AG09319 (cell line): ENCODE data around the gene CD93.

Experiments
- DNase-seq: peaks from one replicate; pipeline ENCODE4 v3.0.0-alpha.2; 2010; ENCODE audit warnings: low read depth; ENCODE audit errors: extremely low read depth
- CTCF ChIP-seq: IDR thresholded peaks from 2 replicates; pipeline ENCODE4 v1.5.1; 2011; ENCODE audit warnings: low read depth, mild to moderate bottlenecking, inconsistent platforms, low read length, moderate library complexity

The CD93 gene

GRCh38 chr20:23063581-23063980 lies 22.5 kb downstream of the CD93 start:
- no peak for DNase-seq
- no peak for TF ChIP-seq CTCF

GRCh38 chr20:23063168-23063567 lies 23.0 kb downstream of the CD93 start:
- DNase-seq: no peak
- TF ChIP-seq CTCF: no peak

DNA sequence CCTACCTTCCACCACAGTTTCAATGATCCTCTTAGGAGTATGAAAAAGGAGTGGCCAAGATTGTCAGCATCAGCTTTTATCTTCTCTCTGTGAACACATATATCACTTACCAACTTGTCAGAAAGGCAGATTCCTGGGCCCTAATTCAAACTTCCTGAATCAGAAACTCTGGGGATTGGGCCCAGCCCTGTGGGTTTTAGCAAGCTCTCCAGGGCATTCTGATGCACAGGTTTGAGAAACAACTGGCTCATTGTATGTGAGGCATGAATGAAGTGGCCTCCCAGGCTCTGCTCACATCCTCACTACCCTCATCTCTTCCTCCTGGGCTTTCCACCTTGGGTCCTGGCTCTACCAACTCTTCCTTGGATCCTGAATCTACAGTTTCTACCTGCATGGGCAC lies 23.5 kb downstream of the CD93 start:
- no peak for TF ChIP-seq CTCF
- no peak for DNase-seq

GRCh38 chr20:23061734-23062561 lies 24.2 kb downstream of the CD93 start:
- TF ChIP-seq CTCF: peak; percentile 64
- no peak for DNase-seq

DNA sequence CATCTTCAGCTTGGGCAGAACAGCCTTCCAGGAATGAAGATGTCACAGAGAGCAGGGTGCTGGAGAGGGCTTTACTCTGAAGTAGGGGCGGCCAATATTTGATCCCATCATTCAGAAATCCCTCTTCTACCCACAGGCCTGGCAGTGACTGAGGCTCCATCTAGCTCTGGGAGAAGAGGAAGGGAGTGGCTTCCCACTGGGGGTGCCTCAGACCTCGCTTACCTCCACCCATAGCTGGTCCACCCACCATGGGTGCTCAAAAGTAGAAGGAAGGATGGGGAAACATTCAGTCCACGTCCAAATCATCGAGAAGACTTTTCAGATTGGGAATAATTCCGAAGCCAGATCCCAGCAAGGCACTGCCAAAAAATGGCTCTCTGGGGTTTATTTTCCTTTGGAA lies 24.9 kb downstream of the CD93 start:
- TF ChIP-seq CTCF: no peak
- no peak for DNase-seq

DNA sequence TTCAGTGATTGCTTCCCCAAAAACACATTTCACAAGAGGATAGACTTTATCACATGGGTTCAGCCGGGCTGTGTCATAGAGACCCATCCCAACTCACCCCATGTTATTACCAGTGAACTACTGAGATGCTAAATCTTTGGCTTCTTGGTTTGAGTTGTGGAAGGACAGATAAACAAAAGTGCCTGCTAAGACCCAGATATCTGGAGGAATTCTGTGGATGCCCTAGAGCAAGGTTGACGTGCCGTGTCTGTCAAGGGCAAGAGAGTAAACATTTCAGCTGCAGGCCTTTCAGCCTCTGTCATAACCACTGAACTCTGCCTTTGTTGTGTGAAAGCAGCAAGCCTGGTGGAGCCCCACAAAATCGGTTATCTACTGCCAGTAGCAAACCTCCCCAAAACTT lies 25.5 kb downstream of the CD93 start:
- DNase-seq: no peak
- TF ChIP-seq CTCF: no peak

DNA sequence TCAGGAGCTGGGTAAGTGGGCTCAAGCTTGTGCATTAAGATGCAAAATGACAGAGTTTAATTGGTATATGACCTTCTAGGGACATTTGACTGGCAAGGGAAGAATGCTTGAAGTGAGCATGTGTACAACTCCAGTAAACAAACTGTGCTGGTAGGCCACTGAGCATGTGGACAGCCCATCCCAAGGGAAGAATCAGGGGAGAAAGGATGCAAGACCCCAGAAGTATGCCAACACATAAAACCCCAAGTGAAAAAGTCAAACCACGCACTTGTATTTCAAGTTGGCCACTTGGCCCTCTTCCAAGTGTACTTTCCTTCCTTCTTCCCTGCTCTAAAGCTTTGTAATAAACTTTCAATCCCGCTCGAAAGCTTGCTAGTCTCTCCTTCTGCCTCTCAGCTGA lies 26.3 kb downstream of the CD93 start:
- no peak for DNase-seq
- no peak for TF ChIP-seq CTCF
